ENCODE measurements around the gene ALOX15. TPM values are rescaled to one million over a fixed set of nuclear protein-coding genes. Genes with fewer than 3 reads are reported as not detected.
"Not testable (repeated sequence)": the region's sequence is repeated elsewhere in the genome, so short reads cannot be mapped to it uniquely, and the experiment has no call there.

Gene ALOX15
- total RNA-seq, 4 donors from 2014 or later: not detected

GRCh38 chr17:4645642-4646041 is 4.2 kb upstream of the ALOX15 start:
- no peak for DNase-seq
- H3K27ac ChIP-seq: no peak overlapping the region
- TF ChIP-seq CTCF (IDR thresholded peaks at IDR 0.05) (no peak), POLR2A (IDR thresholded peaks at IDR 0.05) (no peak)

GRCh38 chr17:4643676-4644075 is 2.2 kb upstream of the ALOX15 start:
- TF ChIP-seq POLR2A (IDR thresholded peaks at IDR 0.05) (no peak), CTCF (IDR thresholded peaks at IDR 0.05) (no peak)
- Histone ChIP-seq H3K4me3 (no peak overlapping the region), H3K27ac (no peak overlapping the region), H3K36me3 (no peaks in the 10 kb centered on the region), H3K27me3 (peaks cover 0 to 4% of the 10 kb centered on the region in 2 donors), H3K4me1 (peaks cover 0 to 16% (median 0%) of the 10 kb centered on the region in 4 donors), H3K9me3 (no peaks in the 10 kb centered on the region)
- DNase-seq: no peak

More at GRCh38 chr17:4645642-4646041, 4.2 kb upstream of the ALOX15 start:
- H3K9me3 ChIP-seq: no peaks in the 10 kb centered on the region
- no peaks in the 10 kb centered on the region for H3K27me3 ChIP-seq
- no peak overlapping the region for H3K4me3 ChIP-seq
- H3K36me3 ChIP-seq: no peaks in the 10 kb centered on the region
- H3K4me1 ChIP-seq: peaks cover 0 to 9% (median 0%) of the 10 kb centered on the region in 4 donors

GRCh38 chr17:4642286-4642685 is 808 bp upstream of the ALOX15 start:
- TF ChIP-seq CTCF (IDR thresholded peaks at IDR 0.05) (no peak), POLR2A (IDR thresholded peaks at IDR 0.05) (no peak)
- no peaks in the 10 kb centered on the region for H3K9me3 ChIP-seq
- H3K27me3 ChIP-seq: peaks cover 0 to 4% of the 10 kb centered on the region in 2 donors
- H3K4me3 ChIP-seq: no peak overlapping the region
- no peaks in the 10 kb centered on the region for H3K36me3 ChIP-seq
- no peak overlapping the region for H3K27ac ChIP-seq
- H3K4me1 ChIP-seq: peaks cover 0 to 16% (median 0%) of the 10 kb centered on the region in 4 donors
- DNase-seq: no peak

GRCh38 chr17:4640569-4641188 is 799 bp downstream of the ALOX15 start:
- H3K4me3 ChIP-seq, H3K9me3 ChIP-seq, H3K36me3 ChIP-seq, DNase-seq, H3K27me3 ChIP-seq, H3K27ac ChIP-seq: not testable (repeated sequence)
- peaks cover 0 to 16% (median 8%) of the 10 kb centered on the region in 4 donors for H3K4me1 ChIP-seq

GRCh38 chr17:4639301-4640059 is 2.0 kb downstream of the ALOX15 start:
- H3K4me3 ChIP-seq: peak overlapping the region in 2 of 4 donors; percentile 12 to 17
- not testable (repeated sequence) for H3K36me3 ChIP-seq, H3K9me3 ChIP-seq, H3K27me3 ChIP-seq, H3K27ac ChIP-seq
- peak in 2 of 6 experiments; percentile 12 to 14 for TF ChIP-seq CTCF (IDR thresholded peaks at IDR 0.05)
- DNase-seq: peak in 2 of 3 donors; percentile 32 to 62
- H3K4me1 ChIP-seq: peaks cover 0 to 16% (median 8%) of the 10 kb centered on the region in 4 donors

- peaks cover 0 to 12% (median 8%) of the 10 kb centered on the region in 4 donors for H3K4me1 ChIP-seq
- DNase-seq, H3K27me3 ChIP-seq, H3K27ac ChIP-seq, H3K4me3 ChIP-seq, H3K36me3 ChIP-seq, H3K9me3 ChIP-seq: not testable (repeated sequence)
Measured at GRCh38 chr17:4638766-4639165, 2.7 kb downstream of the ALOX15 start.
